ENCODE results near the gene PIGQ. TPM values are rescaled to one million over a fixed set of nuclear protein-coding genes. Genes with fewer than 3 reads are reported as not detected.

Gene PIGQ
- total and polyA plus RNA-seq, 2 of the 13 experiments (the other 11 are each of a cell fraction or from before 2014, with no cell fraction given): 7.7 to 19.7 TPM

DNA sequence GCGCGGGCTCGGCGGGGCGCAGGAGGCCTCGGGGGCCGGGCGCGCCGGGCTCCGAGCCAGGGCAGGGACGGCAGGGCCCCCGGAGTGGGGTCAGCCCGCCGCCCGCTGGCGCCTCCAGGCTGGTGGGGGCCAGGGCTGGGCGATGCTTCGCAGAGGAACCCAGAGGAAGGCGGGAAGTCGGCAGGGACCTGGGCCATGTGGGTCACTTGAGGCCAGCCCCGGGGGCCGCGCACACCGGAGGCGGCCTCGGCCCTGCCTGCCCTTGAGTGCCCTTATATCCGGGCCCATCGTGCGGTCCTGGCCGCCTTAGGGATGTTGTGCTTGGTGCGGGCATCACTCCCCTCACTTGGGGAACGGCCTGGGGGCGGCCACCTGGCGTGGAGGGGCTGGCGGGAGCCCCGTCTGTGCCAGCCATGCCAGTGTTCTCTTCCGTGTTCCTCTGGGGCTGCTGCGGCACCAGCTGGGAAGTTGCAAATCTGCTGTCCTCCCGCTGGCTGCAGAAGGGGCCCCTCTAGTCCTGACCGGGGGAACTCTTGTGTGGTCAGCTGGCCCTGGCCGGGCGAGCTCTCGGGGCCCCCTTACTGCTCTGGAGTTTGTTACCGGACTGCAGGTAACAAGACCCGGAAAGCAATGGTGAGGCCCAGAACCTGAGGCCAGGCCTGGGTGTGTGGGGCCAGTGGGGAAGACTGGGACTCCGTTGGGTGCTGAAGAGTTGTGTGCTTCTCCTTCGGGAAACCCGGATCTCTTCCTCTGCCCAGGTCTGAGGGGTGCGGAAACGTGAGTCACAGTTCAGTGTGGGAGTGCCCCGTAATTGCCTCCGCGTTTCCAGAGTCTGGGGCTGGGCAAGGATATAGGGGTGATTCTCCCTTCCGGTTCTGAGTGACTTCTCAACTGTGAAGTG is 41.4 kb upstream of the PIGQ start (continued):
- TF ChIP-seq ZSCAN30 (CRISPR knock-in tag; IDR thresholded peaks at IDR 0.05) (no peak), SPEN (CRISPR knock-in tag; IDR thresholded peaks at IDR 0.05; ENCODE audit: low read depth) (peak; percentile 49; the same call in 1 of the 2 replicates), BCL6 (CRISPR knock-in tag; IDR thresholded peaks at IDR 0.05) (no peak), SAP130 (CRISPR knock-in tag; IDR thresholded peaks at IDR 0.05; ENCODE audit: low read depth) (peak; percentile 63; the same call in 1 of the 2 replicates), ZNF768 (CRISPR knock-in tag; IDR thresholded peaks at IDR 0.05) (peak; percentile 47; the same call in 1 of the 2 replicates), RBFOX2 (IDR thresholded peaks at IDR 0.05; ENCODE audit: low read depth, low read length) (peak; percentile 64), ZFAT (CRISPR knock-in tag; conservative IDR thresholded peaks at IDR 0.05) (no peak), XRCC5 (optimal IDR thresholded peaks at IDR 0.05; ENCODE audit: low read length) (peak; percentile 31), ZFY (CRISPR knock-in tag; IDR thresholded peaks at IDR 0.05) (peak; percentile 46), FOSL2 (CRISPR knock-in tag; IDR thresholded peaks at IDR 0.05) (peak; percentile 47), ZNF772 (CRISPR knock-in tag; IDR thresholded peaks at IDR 0.05) (peak; percentile 28; the same call in 1 of the 2 replicates), HOXA5 (CRISPR knock-in tag; IDR thresholded peaks at IDR 0.05) (peak; percentile 57; the same call in 1 of the 2 replicates), SP4 (CRISPR knock-in tag; IDR thresholded peaks at IDR 0.05) (0 out of 2 replicates have a peak, but pooled peaks have one; percentile 16), THAP11 (CRISPR knock-in tag; IDR thresholded peaks at IDR 0.05) (peak; percentile 57; the same call in 1 of the 2 replicates), DR1 (CRISPR knock-in tag; IDR thresholded peaks at IDR 0.05) (no peak), XBP1 (CRISPR knock-in tag; IDR thresholded peaks at IDR 0.05) (no peak)
- TF ChIP-seq, protein P1, sequence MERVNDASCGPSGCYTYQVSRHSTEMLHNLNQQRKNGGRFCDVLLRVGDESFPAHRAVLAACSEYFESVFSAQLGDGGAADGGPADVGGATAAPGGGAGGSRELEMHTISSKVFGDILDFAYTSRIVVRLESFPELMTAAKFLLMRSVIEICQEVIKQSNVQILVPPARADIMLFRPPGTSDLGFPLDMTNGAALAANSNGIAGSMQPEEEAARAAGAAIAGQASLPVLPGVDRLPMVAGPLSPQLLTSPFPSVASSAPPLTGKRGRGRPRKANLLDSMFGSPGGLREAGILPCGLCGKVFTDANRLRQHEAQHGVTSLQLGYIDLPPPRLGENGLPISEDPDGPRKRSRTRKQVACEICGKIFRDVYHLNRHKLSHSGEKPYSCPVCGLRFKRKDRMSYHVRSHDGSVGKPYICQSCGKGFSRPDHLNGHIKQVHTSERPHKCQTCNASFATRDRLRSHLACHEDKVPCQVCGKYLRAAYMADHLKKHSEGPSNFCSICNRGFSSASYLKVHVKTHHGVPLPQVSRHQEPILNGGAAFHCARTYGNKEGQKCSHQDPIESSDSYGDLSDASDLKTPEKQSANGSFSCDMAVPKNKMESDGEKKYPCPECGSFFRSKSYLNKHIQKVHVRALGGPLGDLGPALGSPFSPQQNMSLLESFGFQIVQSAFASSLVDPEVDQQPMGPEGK (CRISPR knock-in tag; IDR thresholded peaks at IDR 0.05): peak; percentile 37; the same call in 1 of the 2 replicates
- TF ChIP-seq, protein P2, sequence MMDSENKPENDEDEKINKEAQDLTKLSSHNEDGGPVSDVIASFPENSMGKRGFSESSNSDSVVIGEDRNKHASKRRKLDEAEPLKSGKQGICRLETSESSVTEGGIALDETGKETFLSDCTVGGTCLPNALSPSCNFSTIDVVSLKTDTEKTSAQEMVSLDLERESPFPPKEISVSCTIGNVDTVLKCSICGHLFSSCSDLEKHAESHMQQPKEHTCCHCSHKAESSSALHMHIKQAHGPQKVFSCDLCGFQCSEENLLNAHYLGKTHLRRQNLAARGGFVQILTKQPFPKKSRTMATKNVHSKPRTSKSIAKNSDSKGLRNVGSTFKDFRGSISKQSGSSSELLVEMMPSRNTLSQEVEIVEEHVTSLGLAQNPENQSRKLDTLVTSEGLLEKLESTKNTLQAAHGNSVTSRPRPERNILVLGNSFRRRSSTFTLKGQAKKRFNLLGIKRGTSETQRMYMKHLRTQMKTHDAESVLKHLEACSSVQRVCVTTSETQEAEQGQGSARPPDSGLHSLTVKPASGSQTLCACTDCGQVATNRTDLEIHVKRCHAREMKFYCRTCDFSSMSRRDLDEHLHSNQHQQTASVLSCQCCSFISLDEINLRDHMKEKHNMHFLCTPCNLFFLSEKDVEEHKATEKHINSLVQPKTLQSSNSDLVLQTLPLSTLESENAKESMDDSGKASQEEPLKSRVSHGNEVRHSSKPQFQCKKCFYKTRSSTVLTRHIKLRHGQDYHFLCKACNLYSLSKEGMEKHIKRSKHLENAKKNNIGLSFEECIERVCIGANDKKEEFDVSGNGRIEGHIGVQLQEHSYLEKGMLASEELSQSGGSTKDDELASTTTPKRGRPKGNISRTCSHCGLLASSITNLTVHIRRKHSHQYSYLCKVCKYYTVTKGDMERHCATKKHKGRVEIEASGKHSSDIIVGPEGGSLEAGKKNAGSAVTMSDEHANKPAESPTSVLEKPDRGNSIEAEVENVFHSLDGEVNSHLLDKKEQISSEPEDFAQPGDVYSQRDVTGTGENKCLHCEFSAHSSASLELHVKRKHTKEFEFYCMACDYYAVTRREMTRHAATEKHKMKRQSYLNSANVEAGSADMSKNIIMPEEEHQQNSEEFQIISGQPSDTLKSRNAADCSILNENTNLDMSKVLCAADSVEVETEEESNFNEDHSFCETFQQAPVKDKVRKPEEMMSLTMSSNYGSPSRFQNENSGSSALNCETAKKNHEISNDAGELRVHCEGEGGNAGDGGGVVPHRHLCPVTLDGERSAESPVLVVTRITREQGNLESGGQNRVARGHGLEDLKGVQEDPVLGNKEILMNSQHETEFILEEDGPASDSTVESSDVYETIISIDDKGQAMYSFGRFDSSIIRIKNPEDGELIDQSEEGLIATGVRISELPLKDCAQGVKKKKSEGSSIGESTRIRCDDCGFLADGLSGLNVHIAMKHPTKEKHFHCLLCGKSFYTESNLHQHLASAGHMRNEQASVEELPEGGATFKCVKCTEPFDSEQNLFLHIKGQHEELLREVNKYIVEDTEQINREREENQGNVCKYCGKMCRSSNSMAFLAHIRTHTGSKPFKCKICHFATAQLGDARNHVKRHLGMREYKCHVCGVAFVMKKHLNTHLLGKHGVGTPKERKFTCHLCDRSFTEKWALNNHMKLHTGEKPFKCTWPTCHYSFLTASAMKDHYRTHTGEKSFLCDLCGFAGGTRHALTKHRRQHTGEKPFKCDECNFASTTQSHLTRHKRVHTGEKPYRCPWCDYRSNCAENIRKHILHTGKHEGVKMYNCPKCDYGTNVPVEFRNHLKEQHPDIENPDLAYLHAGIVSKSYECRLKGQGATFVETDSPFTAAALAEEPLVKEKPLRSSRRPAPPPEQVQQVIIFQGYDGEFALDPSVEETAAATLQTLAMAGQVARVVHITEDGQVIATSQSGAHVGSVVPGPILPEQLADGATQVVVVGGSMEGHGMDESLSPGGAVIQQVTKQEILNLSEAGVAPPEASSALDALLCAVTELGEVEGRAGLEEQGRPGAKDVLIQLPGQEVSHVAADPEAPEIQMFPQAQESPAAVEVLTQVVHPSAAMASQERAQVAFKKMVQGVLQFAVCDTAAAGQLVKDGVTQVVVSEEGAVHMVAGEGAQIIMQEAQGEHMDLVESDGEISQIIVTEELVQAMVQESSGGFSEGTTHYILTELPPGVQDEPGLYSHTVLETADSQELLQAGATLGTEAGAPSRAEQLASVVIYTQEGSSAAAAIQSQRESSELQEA (CRISPR knock-in tag; IDR thresholded peaks at IDR 0.05; ENCODE audit: not compliant biosample characterization): peak; percentile 6
- TF ChIP-seq, protein P3, sequence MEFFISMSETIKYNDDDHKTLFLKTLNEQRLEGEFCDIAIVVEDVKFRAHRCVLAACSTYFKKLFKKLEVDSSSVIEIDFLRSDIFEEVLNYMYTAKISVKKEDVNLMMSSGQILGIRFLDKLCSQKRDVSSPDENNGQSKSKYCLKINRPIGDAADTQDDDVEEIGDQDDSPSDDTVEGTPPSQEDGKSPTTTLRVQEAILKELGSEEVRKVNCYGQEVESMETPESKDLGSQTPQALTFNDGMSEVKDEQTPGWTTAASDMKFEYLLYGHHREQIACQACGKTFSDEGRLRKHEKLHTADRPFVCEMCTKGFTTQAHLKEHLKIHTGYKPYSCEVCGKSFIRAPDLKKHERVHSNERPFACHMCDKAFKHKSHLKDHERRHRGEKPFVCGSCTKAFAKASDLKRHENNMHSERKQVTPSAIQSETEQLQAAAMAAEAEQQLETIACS (CRISPR knock-in tag; IDR thresholded peaks at IDR 0.05): 0 out of 2 replicates have a peak, but pooled peaks have one; percentile 17

All from HepG2 (cell line).